ENCODE data around the gene CCDC190. TPM values are rescaled to one million over a fixed set of nuclear protein-coding genes. Genes with fewer than 3 reads are reported as not detected.

Gene CCDC190
- total and polyA plus RNA-seq, 2 of the 13 experiments (the other 11 are each of a cell fraction or from before 2014, with no cell fraction given), result not detected

GRCh38 chr1:162823771-162824525, 37.0 kb downstream of the CCDC190 start:
- no peaks in the 10 kb centered on the region for H3K79me2 ChIP-seq (ENCODE audit: insufficient read depth, low read length)
- TF ChIP-seq ZBTB37 (CRISPR knock-in tag; IDR thresholded peaks at IDR 0.05) (no peak), ZNF407 (CRISPR knock-in tag; IDR thresholded peaks at IDR 0.05; ENCODE audit: not compliant biosample characterization) (no peak)
- no peak overlapping the region for H3K9ac ChIP-seq (ENCODE audit: insufficient read depth, low read depth, low read length)
- ChIA-PET CTCF (ENCODE audit: low intra/inter-chr PET ratio, low total read pairs) (no interaction called here), POLR2A (no interaction called here)
- H3K4me2 ChIP-seq (ENCODE audit: low read depth, low read length), result no peak overlapping the region
- in situ Hi-C loops (cut with HindIII; ENCODE audit: extremely low pct_ligation_motif_present, low pct_unique_long_range_greater_than_20kb) (no loop called here), intact Hi-C loops (cut with micrococcal nuclease; ENCODE audit: unreplicated experiment) (no loop called here)
- no peak overlapping the region for H2AFZ ChIP-seq (ENCODE audit: low read length)
- H3K36me3 ChIP-seq (replicated peaks in 1 of 2; ENCODE audit: control insufficient read depth in 1 of 2, insufficient read depth in 2 of 2, low read length in 2 of 2), result no peaks in the 10 kb centered on the region
- no peaks in the 10 kb centered on the region for H4K20me1 ChIP-seq (ENCODE audit: insufficient read depth, low read length)
- no peak overlapping the region for H3K27ac ChIP-seq (ENCODE audit: extremely low read length, insufficient read depth, low read length)
- BruUV-seq (replicated peaks), result no TSS peak
- ATAC-seq (no peak), FAIRE-seq (no peak), DNase-seq (ENCODE audit: low spot score) (no peak)
- H3K4me3 ChIP-seq (replicated peaks in 1 of 3; ENCODE audit: insufficient read depth in 1 of 3, low read depth in 2 of 3, low read length in 3 of 3), result no peak overlapping the region
- no peaks in the 10 kb centered on the region for H3K9me3 ChIP-seq (ENCODE audit: low read length)
- H3K27me3 ChIP-seq (ENCODE audit: control insufficient read depth in 1 of 2, insufficient read depth in 2 of 2, low read length in 2 of 2), result peaks cover 0 to 7% of the 10 kb centered on the region in 2 experiments; a peak in 2 of 5 replicates
- WGBS (ENCODE audit: low lambda C conversion rate), result 21% methylated on average over 2 of the region's 2 CpGs
- H3K4me1 ChIP-seq (ENCODE audit: insufficient read depth, low read length), result peaks cover 21% of the 10 kb centered on the region
